Suprapubic skin (tissue), 4 donors: ENCODE measurements around the gene COPZ1. TPM values are rescaled to one million over a fixed set of nuclear protein-coding genes. Genes with fewer than 3 reads are reported as not detected.

Experiments used
- DNase-seq, 2 donors: peaks; one replicate each; pipeline ENCODE4 v3.0.0-alpha.2; 2019; ENCODE audit warnings: low spot score in 2 of 2
- H3K27ac ChIP-seq: fragments of 200-600 bp; sonication (generic); one replicate; pipeline ENCODE4 v1.5.1; 2019
- H3K27me3 ChIP-seq: fragments of 200-600 bp; sonication (generic); one replicate; pipeline ENCODE4 v1.5.1; 2019
- H3K36me3 ChIP-seq: fragments of 200-600 bp; sonication (generic); one replicate; pipeline ENCODE4 v1.5.1; 2019
- H3K4me1 ChIP-seq: fragments of 200-600 bp; sonication (generic); one replicate; pipeline ENCODE4 v1.5.1; 2019
- H3K4me3 ChIP-seq: fragments of 200-600 bp; sonication (generic); one replicate; pipeline ENCODE4 v1.5.1; 2019; ENCODE audit warnings: mild to moderate bottlenecking
- H3K9me3 ChIP-seq: fragments of 200-600 bp; sonication (generic); one replicate; pipeline ENCODE4 v1.5.1; 2019
- CTCF ChIP-seq, 2 donors: fragments of 200-600 bp in 1 of 2; fragments of 450-650 bp in 1 of 2; sonication (generic) in 1 of 2; IDR thresholded peaks; one replicate each; pipeline ENCODE4 v1.5.1; 2016 to 2019; ENCODE audit warnings: antibody characterized with exemption in 2 of 2, mild to moderate bottlenecking in 1 of 2, moderate library complexity in 1 of 2
- EP300 ChIP-seq: sonication (generic); formaldehyde crosslinking; IDR thresholded peaks from one replicate; pipeline ENCODE4 v1.6.1; 2017; ENCODE audit warnings: antibody characterized with exemption
- POLR2A ChIP-seq, 2 donors: fragments of 450-650 bp; IDR thresholded peaks; one replicate each; pipeline ENCODE4 v1.6.1; 2017; ENCODE audit warnings: antibody characterized with exemption in 2 of 2, mild to moderate bottlenecking in 2 of 2, moderate library complexity in 2 of 2
- POLR2AphosphoS5 ChIP-seq, 3 donors: sonication (generic); formaldehyde crosslinking; IDR thresholded peaks; one replicate each; pipeline ENCODE4 v1.6.1; 2017; ENCODE audit warnings: antibody characterized with exemption in 3 of 3
- WGBS: methylation state at CpG from one replicate; pipeline ENCODE4 v1.1.5; 2018; 5-methylcytosine and 5-hydroxymethylcytosine counted together
- total RNA-seq, 4 donors: library from RNA; depleted of rRNA; stranded (reverse); fragments of >200 nt; gene quantifications; one replicate each; pipeline ENCODE4 v1.1.0, GENCODE V29; 2016

The COPZ1 gene
- total RNA-seq, 4 donors from 2014 or later, result 70.9 to 89.0 (median 77.6) TPM

- no peaks in the 10 kb centered on the region for H3K27me3 ChIP-seq
- DNase-seq, result no peak
- H3K27ac ChIP-seq, result peak overlapping the region; percentile 1
- WGBS, result 58% methylated on average over 3 of the region's 3 CpGs
- peaks cover 26% of the 10 kb centered on the region for H3K4me1 ChIP-seq
- no peak overlapping the region for H3K4me3 ChIP-seq
- TF ChIP-seq EP300, result no peak
- TF ChIP-seq POLR2A (IDR thresholded peaks at IDR 0.05), result no peak
- TF ChIP-seq POLR2AphosphoS5 (IDR thresholded peaks at IDR 0.05), result no peak
- TF ChIP-seq CTCF (IDR thresholded peaks at IDR 0.05), result no peak
- H3K36me3 ChIP-seq, result peaks cover 20% of the 10 kb centered on the region
- no peaks in the 10 kb centered on the region for H3K9me3 ChIP-seq
These were observed 12.4 kb downstream of the COPZ1 start for GRCh38 chr12:54337280-54337842.

GRCh38 chr12:54337854-54338650, 13.1 kb downstream of the COPZ1 start:
- no peaks in the 10 kb centered on the region for H3K27me3 ChIP-seq
- H3K4me3 ChIP-seq, result no peak overlapping the region
- TF ChIP-seq POLR2A (IDR thresholded peaks at IDR 0.05) (no peak), POLR2AphosphoS5 (IDR thresholded peaks at IDR 0.05) (no peak), EP300 (no peak), CTCF (IDR thresholded peaks at IDR 0.05) (no peak)
- peaks cover 26% of the 10 kb centered on the region for H3K4me1 ChIP-seq
- DNase-seq, result no peak
- H3K27ac ChIP-seq, result peak overlapping the region; percentile 1
- 45% methylated on average over 3 of the region's 3 CpGs for WGBS
- H3K9me3 ChIP-seq, result no peaks in the 10 kb centered on the region
- peaks cover 27% of the 10 kb centered on the region for H3K36me3 ChIP-seq

- Histone ChIP-seq H3K36me3 (peaks cover 35% of the 10 kb centered on the region), H3K27me3 (no peaks in the 10 kb centered on the region), H3K27ac (no peak overlapping the region), H3K4me1 (peaks cover 26% of the 10 kb centered on the region), H3K4me3 (no peak overlapping the region), H3K9me3 (no peaks in the 10 kb centered on the region)
- DNase-seq, result no peak
- WGBS, result 81% methylated on average over 4 of the region's 4 CpGs
- TF ChIP-seq CTCF (IDR thresholded peaks at IDR 0.05) (no peak), EP300 (no peak), POLR2A (IDR thresholded peaks at IDR 0.05) (no peak), POLR2AphosphoS5 (IDR thresholded peaks at IDR 0.05) (no peak)
These were observed 13.9 kb downstream of the COPZ1 start for GRCh38 chr12:54338698-54339296.

GRCh38 chr12:54340846-54341245, 15.9 kb downstream of the COPZ1 start:
- H3K36me3 ChIP-seq, result peaks cover 55% of the 10 kb centered on the region
- DNase-seq, result no peak
- WGBS, result 97% methylated on average over 7 of the region's 7 CpGs

More at GRCh38 chr12:54340846-54341245, 15.9 kb downstream of the COPZ1 start:
- no peak overlapping the region for H3K4me3 ChIP-seq
- H3K4me1 ChIP-seq, result peaks cover 26% of the 10 kb centered on the region
- no peaks in the 10 kb centered on the region for H3K27me3 ChIP-seq
- TF ChIP-seq POLR2A (IDR thresholded peaks at IDR 0.05) (no peak), EP300 (no peak), CTCF (IDR thresholded peaks at IDR 0.05) (no peak), POLR2AphosphoS5 (IDR thresholded peaks at IDR 0.05) (no peak)
- no peaks in the 10 kb centered on the region for H3K9me3 ChIP-seq
- H3K27ac ChIP-seq, result no peak overlapping the region
